Smooth muscle cell (in vitro differentiated cells): ENCODE data around the gene EIF5A. TPM values are rescaled to one million over a fixed set of nuclear protein-coding genes. Genes with fewer than 3 reads are reported as not detected.

Experiments used
- DNase-seq: peaks from one replicate; lab custom pipeline; 2025; ENCODE audit not compliant: unreplicated experiment; lab: John Stamatoyannopoulos, UW
- H2AFZ ChIP-seq: fragments of 200-600 bp; sonication (generic); 2 replicates; pipeline ENCODE4 v1.6.0; 2016; ENCODE audit warnings: antibody characterized with exemption, low read depth, mild to moderate bottlenecking
- H3F3A ChIP-seq: fragments of 200-600 bp; sonication (generic); 2 replicates; pipeline ENCODE4 v1.6.0; 2017; ENCODE audit warnings: antibody characterized with exemption, low read depth
- H3K27ac ChIP-seq: fragments of 200-600 bp; sonication (generic); 2 replicates; pipeline ENCODE4 v1.5.1; 2016; ENCODE audit warnings: low read depth, mild to moderate bottlenecking
- H3K27me3 ChIP-seq: fragments of 200-600 bp; sonication (generic); 2 replicates; pipeline ENCODE4 v1.6.1; 2016; ENCODE audit warnings: low read depth, mild to moderate bottlenecking
- H3K36me3 ChIP-seq: fragments of 200-600 bp; sonication (generic); 2 replicates; pipeline ENCODE4 v1.5.1; 2016; ENCODE audit warnings: low read depth
- H3K4me1 ChIP-seq: fragments of 200-600 bp; sonication (generic); 2 replicates; pipeline ENCODE4 v1.5.1; 2016; ENCODE audit warnings: low read depth
- H3K4me2 ChIP-seq: fragments of 200-600 bp; sonication (generic); 2 replicates; pipeline ENCODE4 v1.6.0; 2016; ENCODE audit warnings: mild to moderate bottlenecking
- H3K4me3 ChIP-seq: fragments of 200-600 bp; sonication (generic); 2 replicates; pipeline ENCODE4 v1.5.1; 2016; ENCODE audit warnings: mild to moderate bottlenecking
- H3K79me2 ChIP-seq: fragments of 200-600 bp; sonication (generic); 2 replicates; pipeline ENCODE4 v1.6.0; 2016; ENCODE audit warnings: low read depth, mild to moderate bottlenecking
- H3K9ac ChIP-seq: fragments of 200-600 bp; sonication (generic); 2 replicates; pipeline ENCODE4 v1.6.0; 2016; ENCODE audit warnings: low read depth
- H3K9me3 ChIP-seq: fragments of 200-600 bp; sonication (generic); replicated peaks from 2 replicates; pipeline ENCODE4 v1.5.1; 2016; ENCODE audit warnings: low read depth
- H4K20me1 ChIP-seq: fragments of 200-600 bp; sonication (generic); 2 replicates; pipeline ENCODE4 v1.6.0; 2016; ENCODE audit warnings: low read depth
- CTCF ChIP-seq: fragments of 200-600 bp; sonication (generic); IDR thresholded peaks from 2 replicates; pipeline ENCODE4 v1.5.1; 2017; ENCODE audit warnings: borderline replicate concordance, mild to moderate bottlenecking, antibody characterized with exemption; ENCODE audit not compliant: insufficient read depth, poor library complexity, severe bottlenecking
- WGBS: methylation state at CpG from one replicate; pipeline ENCODE4 v1.1.7; 2016; ENCODE audit warnings: low lambda C conversion rate; 5-methylcytosine and 5-hydroxymethylcytosine counted together
- polyA plus RNA-seq: library from polyadenylated mRNA; unstranded; fragments of >200 nt; fragmentation: Nextera tagmentation; extraction: Ambion mirVana; gene quantifications from 2 replicates; pipeline ENCODE4 v1.2.1, GENCODE V29; 2016
- total RNA-seq: library from RNA; depleted of rRNA; stranded (reverse); fragments of >200 nt; gene quantifications from 2 replicates; pipeline ENCODE4 v1.2.3, GENCODE V29; 2014

Gene EIF5A
- total and polyA plus RNA-seq, 2 experiments from 2014 or later, result 323 to 797 TPM

- peak overlapping the region; percentile 97 for H3K4me2 ChIP-seq
- H3K27me3 ChIP-seq, result no peaks in the 10 kb centered on the region
- H3K27ac ChIP-seq, result peak overlapping the region; percentile 100
- H2AFZ ChIP-seq, result no peak overlapping the region
- no peaks in the 10 kb centered on the region for H3K9me3 ChIP-seq
- peaks cover 32% of the 10 kb centered on the region for H3K79me2 ChIP-seq
- peaks cover 35% of the 10 kb centered on the region for H3F3A ChIP-seq
- H3K4me3 ChIP-seq, result peak overlapping the region; percentile 89
- H3K9ac ChIP-seq, result peak overlapping the region; percentile 99
- H3K4me1 ChIP-seq, result peaks cover 35% of the 10 kb centered on the region
- H4K20me1 ChIP-seq, result peaks cover 22% of the 10 kb centered on the region
- DNase-seq, result no peak
- no peak for TF ChIP-seq CTCF
- 91% methylated on average over 37 of the region's 37 CpGs for WGBS
- no peaks in the 10 kb centered on the region for H3K36me3 ChIP-seq
Observed at GRCh38 chr17:7352910-7353635, 45.6 kb downstream of the EIF5A start.

- H3K9me3 ChIP-seq, result no peaks in the 10 kb centered on the region
- H3K27ac ChIP-seq, result peak overlapping the region; percentile 100
- H4K20me1 ChIP-seq, result peaks cover 14% of the 10 kb centered on the region
- peak overlapping the region; percentile 99 for H3K9ac ChIP-seq
- peak overlapping the region; percentile 97 for H3K4me2 ChIP-seq
- H3K4me1 ChIP-seq, result peaks cover 31% of the 10 kb centered on the region
- no peaks in the 10 kb centered on the region for H3K36me3 ChIP-seq
- DNase-seq, result no peak
- 57% methylated on average over 9 of the region's 9 CpGs for WGBS
- TF ChIP-seq CTCF, result no peak
- H3K4me3 ChIP-seq, result peak overlapping the region; percentile 89
- H3K79me2 ChIP-seq, result peaks cover 28% of the 10 kb centered on the region
- H3F3A ChIP-seq, result peaks cover 32% of the 10 kb centered on the region
- no peaks in the 10 kb centered on the region for H3K27me3 ChIP-seq
- H2AFZ ChIP-seq, result no peak overlapping the region
Observed at GRCh38 chr17:7354262-7354843, 46.9 kb downstream of the EIF5A start.

- Histone ChIP-seq H3K4me1 (peaks cover 24% of the 10 kb centered on the region), H3K9ac (peak within 1 kb of the TSS; percentile 99), H3K4me3 (peak within 1 kb of the TSS; percentile 89), H3K4me2 (peak within 1 kb of the TSS; percentile 97), H3F3A (peaks cover 32% of the 10 kb centered on the region), H3K79me2 (peaks cover 28% of the 10 kb centered on the region), H2AFZ (no peak within 1 kb of the TSS), H4K20me1 (peaks cover 14% of the 10 kb centered on the region), H3K27me3 (no peaks in the 10 kb centered on the region), H3K36me3 (no peaks in the 10 kb centered on the region), H3K27ac (peak within 1 kb of the TSS; percentile 100), H3K9me3 (no peaks in the 10 kb centered on the region)
- peak; percentile 35 for DNase-seq
- 18% methylated on average over 10 of the region's 10 CpGs for WGBS
- TF ChIP-seq CTCF, result no peak
Observed at GRCh38 chr17:7355053-7355452, 47.6 kb downstream of the EIF5A start, which contains the start of gene TMEM95. Gene TMEM95, plus strand, starts transcription at chr17:7355156. Its CDS starts 49 bp downstream, at chr17:7355205.
